Astrocyte of the spinal cord (primary cell): ENCODE results near the gene CCBE1.

Experiments used
- DNase-seq: peaks from one replicate; pipeline ENCODE4 v3.0.0; 2011; ENCODE audit warnings: low read depth, low spot score
- H3K4me3 ChIP-seq: 2 replicates; pipeline ENCODE4 v1.5.1; 2011; ENCODE audit warnings: low read depth, mild to moderate bottlenecking, low read length, moderate library complexity
- in situ Hi-C: cut with HindIII; loops from 2 replicates; pipeline ENCODE4 v1.10.0; 2017; ENCODE audit warnings: low sequenced_read_pairs
- TF ChIP-seq, protein P1 (sequence below): IDR thresholded peaks from 2 replicates; pipeline ENCODE4 v1.5.1; 2012; ENCODE audit warnings: low read depth, mild to moderate bottlenecking, low read length, inconsistent platforms

Gene CCBE1

DNA sequence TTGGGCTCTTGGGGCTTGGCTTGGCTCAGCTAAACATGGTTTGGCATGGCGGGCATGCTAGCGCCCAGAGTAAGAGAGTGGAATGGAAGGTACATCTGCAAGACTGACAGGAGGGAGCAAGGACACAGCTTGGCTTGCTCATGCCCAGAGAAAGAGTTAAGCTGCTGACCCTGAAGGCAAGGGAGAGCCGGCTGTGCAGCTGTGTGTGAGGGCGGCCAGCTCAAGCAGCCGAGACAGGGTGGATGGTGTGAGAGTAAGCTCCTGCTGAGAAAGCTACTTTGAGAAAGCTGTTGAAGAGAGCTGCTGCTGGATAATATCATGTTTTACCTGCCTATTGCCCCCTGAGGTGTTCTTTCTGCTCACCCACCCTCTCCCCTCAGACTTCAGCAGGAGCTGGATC, 135.6 kb downstream of the CCBE1 start:
- TF ChIP-seq, protein P1, sequence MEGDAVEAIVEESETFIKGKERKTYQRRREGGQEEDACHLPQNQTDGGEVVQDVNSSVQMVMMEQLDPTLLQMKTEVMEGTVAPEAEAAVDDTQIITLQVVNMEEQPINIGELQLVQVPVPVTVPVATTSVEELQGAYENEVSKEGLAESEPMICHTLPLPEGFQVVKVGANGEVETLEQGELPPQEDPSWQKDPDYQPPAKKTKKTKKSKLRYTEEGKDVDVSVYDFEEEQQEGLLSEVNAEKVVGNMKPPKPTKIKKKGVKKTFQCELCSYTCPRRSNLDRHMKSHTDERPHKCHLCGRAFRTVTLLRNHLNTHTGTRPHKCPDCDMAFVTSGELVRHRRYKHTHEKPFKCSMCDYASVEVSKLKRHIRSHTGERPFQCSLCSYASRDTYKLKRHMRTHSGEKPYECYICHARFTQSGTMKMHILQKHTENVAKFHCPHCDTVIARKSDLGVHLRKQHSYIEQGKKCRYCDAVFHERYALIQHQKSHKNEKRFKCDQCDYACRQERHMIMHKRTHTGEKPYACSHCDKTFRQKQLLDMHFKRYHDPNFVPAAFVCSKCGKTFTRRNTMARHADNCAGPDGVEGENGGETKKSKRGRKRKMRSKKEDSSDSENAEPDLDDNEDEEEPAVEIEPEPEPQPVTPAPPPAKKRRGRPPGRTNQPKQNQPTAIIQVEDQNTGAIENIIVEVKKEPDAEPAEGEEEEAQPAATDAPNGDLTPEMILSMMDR, result no peak
- DNase-seq, result no peak
- H3K4me3 ChIP-seq, result no peak overlapping the region
- in situ Hi-C loops, result no loop called here

DNA sequence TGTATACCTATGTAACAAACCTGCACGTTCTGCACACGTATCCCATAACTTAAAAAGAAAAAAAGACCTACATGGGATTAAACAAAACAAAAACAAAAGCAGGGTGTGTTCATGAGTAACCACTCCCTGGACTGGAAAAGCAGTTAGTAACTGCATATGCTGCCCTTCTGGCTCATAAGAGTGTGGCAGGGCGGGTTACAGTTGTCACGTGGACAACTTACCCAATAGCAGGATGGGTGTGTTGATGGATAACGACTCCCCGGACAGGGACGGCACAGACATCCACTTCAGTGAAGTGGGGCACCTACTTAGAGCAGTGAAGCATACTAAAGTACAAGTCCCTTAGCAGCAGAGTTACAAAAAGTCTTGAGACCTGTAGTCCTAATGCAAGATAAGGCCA, 136.7 kb downstream of the CCBE1 start:
- in situ Hi-C loops, result no loop called here
- no peak overlapping the region for H3K4me3 ChIP-seq
- DNase-seq, result no peak

DNA sequence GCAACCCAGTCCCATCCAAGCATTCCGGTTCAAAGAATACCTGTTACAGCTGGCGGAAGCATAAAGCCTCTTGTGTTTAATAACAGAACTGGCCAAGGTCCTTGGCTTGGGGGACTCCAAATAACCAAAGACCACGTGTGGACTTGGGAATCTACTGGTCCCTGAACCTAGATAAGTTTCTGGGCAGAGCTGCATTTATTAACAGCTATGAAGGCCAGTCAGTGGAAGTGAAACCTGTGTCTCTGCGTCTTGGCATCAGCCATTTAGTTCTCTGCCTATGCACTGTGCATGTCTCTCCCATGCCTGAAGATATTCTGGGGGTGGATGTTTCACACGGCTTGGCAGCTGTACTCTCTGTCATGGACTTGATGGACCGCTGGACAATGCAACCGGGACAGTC, 137.7 kb downstream of the CCBE1 start:
- DNase-seq, result no peak
- in situ Hi-C loops, result no loop called here
- TF ChIP-seq, protein P1, result no peak
- H3K4me3 ChIP-seq, result no peak overlapping the region

More for the DNA sequence above, 136.7 kb downstream of the CCBE1 start:
- TF ChIP-seq, protein P1, result no peak

DNA sequence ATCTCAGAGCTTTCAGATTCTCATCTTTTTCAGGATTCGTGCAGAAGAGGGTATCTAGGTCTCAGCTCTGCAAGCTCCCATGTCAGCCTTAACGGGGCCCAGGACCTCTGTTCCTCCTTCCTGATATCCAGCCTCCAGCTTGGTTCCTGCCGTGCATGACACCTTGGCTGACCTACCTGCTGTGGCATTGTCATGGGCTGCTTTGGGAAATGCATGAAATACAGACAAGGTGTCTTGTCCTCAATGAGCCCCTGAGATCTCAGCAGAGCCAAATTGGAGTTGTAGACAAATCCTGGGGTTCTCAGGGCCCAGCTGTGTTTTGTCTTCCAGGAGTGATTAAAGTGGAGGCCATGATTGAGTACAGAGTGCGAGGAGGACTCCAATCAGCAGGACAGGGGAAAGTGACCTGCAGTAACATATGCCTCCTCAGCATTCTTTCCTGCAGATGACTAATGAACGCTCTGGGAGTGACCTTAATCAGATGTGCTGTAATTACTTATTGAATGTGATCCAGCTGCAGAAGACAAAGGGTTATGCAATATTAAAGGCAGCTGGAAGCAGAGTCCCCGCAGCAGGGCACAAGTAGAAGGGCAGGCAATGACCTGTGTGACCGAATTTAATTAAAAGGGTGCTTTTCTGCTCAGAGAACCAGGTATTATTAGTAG, 141.1 kb downstream of the CCBE1 start:
- no peak overlapping the region for H3K4me3 ChIP-seq
- TF ChIP-seq, protein P1, result no peak
- DNase-seq, result no peak
- in situ Hi-C loops, result no loop called here

DNA sequence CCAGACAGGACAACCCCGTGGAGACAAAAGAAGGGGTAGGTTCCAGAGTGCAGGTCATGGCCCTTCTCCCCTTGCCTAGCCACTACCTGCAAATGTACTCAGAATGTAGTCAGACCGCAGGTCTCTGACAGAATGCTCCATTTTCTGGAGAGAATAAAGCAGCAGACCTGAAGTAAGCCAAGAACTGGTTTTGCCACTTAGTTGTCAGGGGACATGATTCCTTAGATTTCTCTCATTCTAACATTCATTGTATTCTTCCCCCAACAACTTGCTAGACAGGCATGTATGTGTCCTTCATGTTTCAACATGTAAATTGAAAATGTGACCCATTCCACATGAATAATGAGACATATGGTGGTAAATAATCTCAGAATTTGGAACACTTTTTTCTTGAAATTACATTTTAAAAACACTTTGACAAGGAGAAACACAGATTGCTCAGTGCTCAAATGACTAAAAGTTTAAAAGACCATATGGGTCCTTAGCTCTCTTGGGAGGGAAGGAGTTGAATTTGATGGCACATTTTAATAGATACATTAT, 142.4 kb downstream of the CCBE1 start:
- no peak for DNase-seq
- TF ChIP-seq, protein P1, result no peak
- in situ Hi-C loops, result no loop called here

DNA sequence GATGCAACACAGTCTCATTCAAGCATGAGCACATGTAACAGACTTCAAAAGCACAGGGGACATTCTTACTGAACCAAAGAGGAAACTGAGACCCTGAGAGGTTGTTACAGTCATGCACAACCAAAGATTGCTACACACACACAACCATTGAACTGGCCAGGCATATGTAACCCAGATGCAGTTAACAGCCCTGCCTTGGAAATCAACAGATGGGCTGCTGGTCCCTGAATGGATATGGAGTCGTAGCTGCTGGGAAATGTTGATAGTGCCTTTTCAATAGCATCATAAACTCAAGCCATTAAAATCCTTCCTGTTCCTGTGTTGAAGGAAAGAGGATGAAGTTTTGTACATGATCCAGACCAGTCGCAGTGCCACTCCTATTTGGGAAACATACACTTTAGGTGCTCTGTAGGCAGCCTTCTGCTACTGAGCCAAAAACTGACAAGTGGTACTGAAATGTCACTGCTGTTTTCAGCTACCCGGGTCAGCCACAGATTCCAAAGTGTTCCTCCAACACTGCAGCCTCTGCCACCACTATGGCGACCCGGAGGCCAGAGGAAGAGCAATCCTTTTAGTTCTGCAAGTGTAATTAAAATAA, 143.9 kb downstream of the CCBE1 start:
- no peak for DNase-seq

More for the DNA sequence above, 142.4 kb downstream of the CCBE1 start:
- H3K4me3 ChIP-seq, result no peak overlapping the region

More for the DNA sequence above, 143.9 kb downstream of the CCBE1 start:
- H3K4me3 ChIP-seq, result no peak overlapping the region
- TF ChIP-seq, protein P1, result no peak
- in situ Hi-C loops, result no loop called here
